ENCODE data around the gene CASP2. TPM values are rescaled to one million over a fixed set of nuclear protein-coding genes. Genes with fewer than 3 reads are reported as not detected.

The CASP2 gene
- polyA plus RNA-seq, 1 donor (not counting 4 experiments of a cell fraction or from before 2014, with no cell fraction given) = 12.8 TPM

DNA sequence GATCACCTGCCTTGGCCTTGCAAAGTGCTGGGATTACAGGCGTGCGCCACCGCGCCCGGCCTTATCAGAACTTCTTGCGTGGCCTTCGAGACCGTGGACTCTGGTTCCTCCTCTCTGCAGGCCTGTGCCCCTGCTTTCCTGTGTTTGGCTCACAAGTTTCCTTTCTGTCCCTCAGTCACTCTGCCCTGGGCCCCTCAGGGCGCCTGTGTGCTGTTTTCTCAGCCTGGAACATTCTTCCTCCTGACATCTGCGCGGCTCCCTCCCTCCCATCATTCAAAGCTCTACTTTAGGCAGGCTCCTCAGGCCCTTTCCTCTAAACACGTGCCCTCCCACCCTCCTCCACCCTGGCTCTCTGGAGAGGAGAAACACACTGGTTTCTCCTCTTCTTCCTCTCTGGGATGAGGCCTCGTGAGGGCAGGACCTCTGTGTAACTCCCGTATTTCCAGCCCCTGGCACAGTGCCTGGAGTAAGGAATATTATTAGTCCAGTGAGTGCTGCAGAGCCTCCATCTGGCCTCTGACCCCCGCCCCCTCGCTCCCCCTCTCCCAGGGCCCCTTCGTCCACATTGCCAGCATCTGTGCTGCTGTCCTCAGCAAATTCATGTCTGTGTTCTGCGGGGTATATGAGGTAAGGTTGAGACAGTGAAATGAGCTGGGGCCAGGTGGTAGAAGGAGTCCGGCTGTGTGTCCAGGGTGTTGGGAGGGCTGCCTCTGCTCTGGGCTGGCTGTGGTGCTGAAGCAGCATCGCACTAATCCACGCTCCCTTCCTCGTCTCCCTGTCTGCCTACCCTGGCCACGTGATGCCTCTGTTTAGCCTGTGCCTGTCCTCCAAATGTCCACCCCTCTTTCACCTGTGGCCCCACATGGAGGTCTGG lies 34.8 kb downstream of the CASP2 start:
- H3K9ac ChIP-seq (ENCODE audit: control insufficient read depth, extremely low read depth, insufficient read depth, low read length) = no peak overlapping the region
- TF ChIP-seq EZH2 (IDR thresholded peaks at IDR 0.05; ENCODE audit: low read length) = no peak
- TF ChIP-seq, protein P1, sequence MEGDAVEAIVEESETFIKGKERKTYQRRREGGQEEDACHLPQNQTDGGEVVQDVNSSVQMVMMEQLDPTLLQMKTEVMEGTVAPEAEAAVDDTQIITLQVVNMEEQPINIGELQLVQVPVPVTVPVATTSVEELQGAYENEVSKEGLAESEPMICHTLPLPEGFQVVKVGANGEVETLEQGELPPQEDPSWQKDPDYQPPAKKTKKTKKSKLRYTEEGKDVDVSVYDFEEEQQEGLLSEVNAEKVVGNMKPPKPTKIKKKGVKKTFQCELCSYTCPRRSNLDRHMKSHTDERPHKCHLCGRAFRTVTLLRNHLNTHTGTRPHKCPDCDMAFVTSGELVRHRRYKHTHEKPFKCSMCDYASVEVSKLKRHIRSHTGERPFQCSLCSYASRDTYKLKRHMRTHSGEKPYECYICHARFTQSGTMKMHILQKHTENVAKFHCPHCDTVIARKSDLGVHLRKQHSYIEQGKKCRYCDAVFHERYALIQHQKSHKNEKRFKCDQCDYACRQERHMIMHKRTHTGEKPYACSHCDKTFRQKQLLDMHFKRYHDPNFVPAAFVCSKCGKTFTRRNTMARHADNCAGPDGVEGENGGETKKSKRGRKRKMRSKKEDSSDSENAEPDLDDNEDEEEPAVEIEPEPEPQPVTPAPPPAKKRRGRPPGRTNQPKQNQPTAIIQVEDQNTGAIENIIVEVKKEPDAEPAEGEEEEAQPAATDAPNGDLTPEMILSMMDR (optimal IDR thresholded peaks at IDR 0.05 in 1 of 3, IDR thresholded peaks at IDR 0.05 in 1 of 3, conservative IDR thresholded peaks at IDR 0.05 in 1 of 3; ENCODE audit: extremely low read depth in 1 of 3, insufficient read depth in 2 of 3, low read length in 3 of 3) = no peak
- H3K27ac ChIP-seq (ENCODE audit: control insufficient read depth, insufficient read depth, low read length) = no peak overlapping the region
- H2AFZ ChIP-seq (ENCODE audit: control insufficient read depth, low read length) = no peak overlapping the region
- no peaks in the 10 kb centered on the region for H3K79me2 ChIP-seq (ENCODE audit: control insufficient read depth, insufficient read depth, low read length)
- DNase-seq (ENCODE audit: low read depth, low spot score) (no peak), FAIRE-seq (no peak)
- no peaks in the 10 kb centered on the region for H3K36me3 ChIP-seq (ENCODE audit: control insufficient read depth in 2 of 2, extremely low read depth in 1 of 2, insufficient read depth in 2 of 2, low read length in 2 of 2)
- H3K4me2 ChIP-seq (ENCODE audit: control insufficient read depth, extremely low read depth, insufficient read depth, low read depth, low read length) = no peak overlapping the region
- no peaks in the 10 kb centered on the region for H3K9me3 ChIP-seq (ENCODE audit: control insufficient read depth, low read depth, low read length)
- H4K20me1 ChIP-seq (ENCODE audit: control insufficient read depth, extremely low read depth, insufficient read depth, low read length) = no peaks in the 10 kb centered on the region
- no peaks in the 10 kb centered on the region for H3K27me3 ChIP-seq (ENCODE audit: control insufficient read depth, extremely low read depth, insufficient read depth, low read length)
- no peak overlapping the region for H3K4me3 ChIP-seq (ENCODE audit: control insufficient read depth in 2 of 3, extremely low read depth in 1 of 3, insufficient read depth in 2 of 3, low read depth in 1 of 3, low read length in 3 of 3)
- dilution Hi-C loops (cut with MboI; ENCODE audit: extremely low pct_ligation_motif_present, low sequenced_read_pairs) = no loop called here
- peaks cover 13% of the 10 kb centered on the region for H3K4me1 ChIP-seq (ENCODE audit: control insufficient read depth, extremely low read depth, insufficient read depth, low read length)
- H3K9me1 ChIP-seq (ENCODE audit: control insufficient read depth, extremely low read depth, insufficient read depth, low read length) = no peaks in the 10 kb centered on the region

DNA sequence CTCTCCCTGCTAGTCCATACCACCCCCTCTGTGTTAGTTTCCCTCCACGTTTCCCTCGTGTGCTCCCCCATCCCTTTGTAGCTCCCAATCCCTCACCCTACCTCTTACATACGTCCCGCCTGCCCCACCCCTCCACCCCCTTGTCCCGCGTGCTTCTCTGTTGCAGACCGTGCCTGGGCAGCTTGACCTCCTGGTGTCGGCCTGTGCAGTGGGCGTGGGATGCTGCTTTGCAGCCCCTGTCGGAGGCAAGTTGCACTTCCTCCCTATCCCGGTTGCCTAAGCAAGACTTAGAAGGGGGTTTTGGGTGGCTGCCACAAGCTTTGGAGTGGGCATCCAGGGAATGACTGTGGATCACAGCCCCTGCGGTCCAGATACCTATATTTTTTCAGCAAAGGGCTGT lies 35.5 kb downstream of the CASP2 start:
- Histone ChIP-seq H3K9ac (ENCODE audit: control insufficient read depth, extremely low read depth, insufficient read depth, low read length) (no peak overlapping the region), H3K27ac (ENCODE audit: control insufficient read depth, insufficient read depth, low read length) (no peak overlapping the region), H3K27me3 (ENCODE audit: control insufficient read depth, extremely low read depth, insufficient read depth, low read length) (no peaks in the 10 kb centered on the region), H2AFZ (ENCODE audit: control insufficient read depth, low read length) (no peak overlapping the region), H3K4me2 (ENCODE audit: control insufficient read depth, extremely low read depth, insufficient read depth, low read depth, low read length) (no peak overlapping the region), H3K9me1 (ENCODE audit: control insufficient read depth, extremely low read depth, insufficient read depth, low read length) (no peaks in the 10 kb centered on the region), H3K9me3 (ENCODE audit: control insufficient read depth, low read depth, low read length) (no peaks in the 10 kb centered on the region), H3K4me3 (ENCODE audit: control insufficient read depth in 2 of 3, extremely low read depth in 1 of 3, insufficient read depth in 2 of 3, low read depth in 1 of 3, low read length in 3 of 3) (no peak overlapping the region), H4K20me1 (ENCODE audit: control insufficient read depth, extremely low read depth, insufficient read depth, low read length) (no peaks in the 10 kb centered on the region), H3K79me2 (ENCODE audit: control insufficient read depth, insufficient read depth, low read length) (no peaks in the 10 kb centered on the region), H3K36me3 (ENCODE audit: control insufficient read depth in 2 of 2, extremely low read depth in 1 of 2, insufficient read depth in 2 of 2, low read length in 2 of 2) (no peaks in the 10 kb centered on the region), H3K4me1 (ENCODE audit: control insufficient read depth, extremely low read depth, insufficient read depth, low read length) (peaks cover 8% of the 10 kb centered on the region)
- dilution Hi-C loops (cut with MboI; ENCODE audit: extremely low pct_ligation_motif_present, low sequenced_read_pairs) = no loop called here
- DNase-seq (ENCODE audit: low read depth, low spot score) = no peak
- no peak for FAIRE-seq
- no peak for TF ChIP-seq EZH2 (IDR thresholded peaks at IDR 0.05; ENCODE audit: low read length)
- TF ChIP-seq, protein P1 (optimal IDR thresholded peaks at IDR 0.05 in 1 of 3, IDR thresholded peaks at IDR 0.05 in 1 of 3, conservative IDR thresholded peaks at IDR 0.05 in 1 of 3; ENCODE audit: extremely low read depth in 1 of 3, insufficient read depth in 2 of 3, low read length in 3 of 3) = no peak

Measured in keratinocyte (primary cell).